ENCODE measurements around the gene COX6B2.
A peak's percentile ranks its signal among the peaks of the same experiment; 100 is the strongest.
"Not testable (repeated sequence)": the region's sequence is repeated elsewhere in the genome, so short reads cannot be mapped to it uniquely, and the experiment has no call there.

Gene COX6B2

GRCh38 chr19:55341171-55341588, 13.3 kb downstream of the COX6B2 start:
- no peak for DNase-seq

DNA sequence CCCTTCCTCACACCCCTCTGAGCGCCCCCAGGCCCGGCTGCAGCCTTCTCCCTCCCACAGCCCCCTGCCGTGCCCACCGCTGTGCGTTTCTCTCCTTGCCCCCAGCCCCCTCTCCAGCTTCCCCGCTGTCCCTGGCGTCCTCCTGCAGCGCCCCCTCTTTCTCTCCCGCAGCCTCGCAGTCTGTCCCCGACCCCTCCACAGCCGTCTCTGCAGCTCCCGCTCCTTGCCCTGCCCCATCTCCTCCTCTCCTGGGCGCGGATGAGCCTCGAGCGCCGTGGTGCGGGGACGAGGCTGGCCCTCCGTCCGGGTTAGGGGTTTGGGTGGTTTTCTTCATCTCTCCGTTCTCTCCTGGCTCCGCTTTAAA, 13.8 kb downstream of the COX6B2 start:
- no peak for DNase-seq

GRCh38 chr19:55339889-55340783, 14.4 kb downstream of the COX6B2 start:
- DNase-seq = no peak

- peak; percentile 99 for DNase-seq
These were observed 15.2 kb downstream of the COX6B2 start, which contains the start of gene KMT5C for GRCh38 chr19:55339105-55339888. TSS of gene KMT5C (plus strand) at chr19:55339876. CDS start at chr19:55341937, 2,061 bp downstream.

- DNase-seq = no peak
These were observed 18.4 kb downstream of the COX6B2 start for GRCh38 chr19:55336101-55336500.

GRCh38 chr19:55333870-55334269, 20.6 kb downstream of the COX6B2 start:
- DNase-seq = no peak

DNA sequence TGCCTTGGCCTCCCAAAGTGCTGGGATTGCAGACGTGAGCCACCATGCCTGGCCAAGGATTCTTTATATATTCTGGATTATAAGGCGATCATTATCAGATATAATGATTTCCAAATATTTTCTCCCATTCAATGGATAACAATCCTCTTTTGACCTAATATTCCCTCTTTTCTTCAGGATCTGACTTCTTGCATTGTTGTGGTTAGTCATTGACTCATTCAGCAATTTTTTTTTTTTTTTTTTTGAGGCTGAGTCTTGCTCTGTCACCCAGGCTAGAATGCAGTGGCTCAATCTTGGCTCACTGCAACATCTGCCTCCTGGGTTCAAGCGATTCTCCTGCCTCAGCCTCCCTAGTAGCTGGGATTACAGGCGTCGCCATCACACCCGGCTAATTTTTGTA, 24.7 kb downstream of the COX6B2 start:
- not testable (repeated sequence) for DNase-seq

DNA sequence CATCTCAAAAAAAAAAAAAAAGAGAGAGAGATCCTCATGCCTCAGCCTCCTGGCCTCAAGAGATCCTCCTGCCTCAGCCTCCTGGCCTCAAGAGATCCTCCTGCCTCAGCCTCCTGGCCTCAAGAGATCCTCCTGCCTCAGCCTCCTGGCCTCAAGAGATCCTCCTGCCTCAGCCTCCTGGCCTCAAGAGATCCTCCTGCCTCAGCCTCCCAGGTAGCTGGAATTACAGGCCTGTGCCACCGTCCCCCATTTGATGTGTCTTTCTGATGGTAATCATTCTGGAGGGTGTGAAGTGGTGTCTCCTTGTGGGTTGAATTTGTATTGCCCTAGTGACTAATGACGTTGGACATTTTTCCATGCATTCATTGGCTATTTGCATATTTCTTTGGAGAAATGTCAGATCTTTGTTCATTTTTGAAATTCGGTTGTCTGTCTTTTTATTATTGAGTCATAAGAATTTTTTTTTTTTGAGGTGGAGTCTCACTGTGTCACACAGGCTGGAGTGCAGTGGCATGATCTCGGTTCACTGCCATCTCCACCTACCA, 25.7 kb downstream of the COX6B2 start:
- DNase-seq = not testable (repeated sequence)

- no peak for DNase-seq
These were observed 29.3 kb downstream of the COX6B2 start, which contains the start of gene TMEM150B for GRCh38 chr19:55325172-55325571. TSS of gene TMEM150B (minus strand) at chr19:55325341. CDS start at chr19:55321036, 4,305 bp downstream.

DNA sequence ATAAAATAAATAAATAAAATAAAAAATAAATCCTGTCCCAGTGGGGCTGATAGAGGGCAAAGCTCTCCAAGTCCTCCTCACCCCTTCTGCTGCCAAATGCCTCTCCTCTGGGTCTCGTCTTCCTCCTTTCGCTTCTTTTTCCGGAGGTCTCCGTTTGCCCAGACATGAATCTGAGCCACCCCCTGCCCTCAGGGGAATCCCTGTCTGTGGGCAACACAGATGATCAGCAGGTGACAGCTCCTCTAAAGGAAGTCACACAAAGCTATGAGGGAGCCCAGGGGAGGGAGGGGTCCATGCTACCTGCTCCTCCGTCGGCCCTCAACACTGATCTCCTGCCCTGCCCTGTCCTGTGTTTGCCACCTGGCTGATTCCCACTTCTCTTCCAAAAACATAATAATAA, 29.9 kb downstream of the COX6B2 start:
- no peak for DNase-seq

DNA sequence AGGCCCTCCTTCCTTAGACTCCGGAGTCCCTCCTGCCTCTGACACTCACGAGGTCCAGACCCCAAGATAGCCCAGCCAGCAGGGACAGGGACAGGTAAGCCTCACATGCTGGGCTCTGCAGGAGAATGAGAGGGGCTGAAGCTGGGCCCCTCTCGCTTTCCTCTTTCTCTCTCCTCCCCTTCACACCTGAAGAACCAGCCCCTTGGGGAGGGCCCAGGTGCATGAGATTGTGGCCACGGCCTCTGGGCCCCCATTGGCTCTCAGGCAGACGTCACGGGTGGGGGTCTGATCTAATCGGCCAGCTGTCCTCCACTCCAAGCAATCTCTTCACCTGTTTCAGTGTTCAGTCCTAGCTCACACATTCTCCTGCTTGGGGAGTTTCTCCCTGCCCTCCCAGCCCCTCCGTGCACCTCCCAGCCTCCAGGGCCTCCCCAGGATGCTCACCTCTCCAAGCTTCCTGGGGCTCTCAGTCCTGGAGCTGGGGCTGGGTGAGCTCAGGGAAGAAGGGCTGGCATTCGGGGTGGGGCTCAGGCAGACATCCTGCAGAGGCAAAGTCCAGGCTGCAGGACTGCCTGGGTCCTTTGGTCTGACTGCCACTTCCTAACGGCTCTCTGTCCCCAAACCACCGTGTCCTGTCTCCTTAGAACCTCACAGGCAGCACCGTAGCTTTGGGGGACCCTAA, 32.2 kb downstream of the COX6B2 start:
- no peak for DNase-seq

- no peak for DNase-seq
These were observed 32.9 kb downstream of the COX6B2 start for GRCh38 chr19:55321466-55322137.

DNA sequence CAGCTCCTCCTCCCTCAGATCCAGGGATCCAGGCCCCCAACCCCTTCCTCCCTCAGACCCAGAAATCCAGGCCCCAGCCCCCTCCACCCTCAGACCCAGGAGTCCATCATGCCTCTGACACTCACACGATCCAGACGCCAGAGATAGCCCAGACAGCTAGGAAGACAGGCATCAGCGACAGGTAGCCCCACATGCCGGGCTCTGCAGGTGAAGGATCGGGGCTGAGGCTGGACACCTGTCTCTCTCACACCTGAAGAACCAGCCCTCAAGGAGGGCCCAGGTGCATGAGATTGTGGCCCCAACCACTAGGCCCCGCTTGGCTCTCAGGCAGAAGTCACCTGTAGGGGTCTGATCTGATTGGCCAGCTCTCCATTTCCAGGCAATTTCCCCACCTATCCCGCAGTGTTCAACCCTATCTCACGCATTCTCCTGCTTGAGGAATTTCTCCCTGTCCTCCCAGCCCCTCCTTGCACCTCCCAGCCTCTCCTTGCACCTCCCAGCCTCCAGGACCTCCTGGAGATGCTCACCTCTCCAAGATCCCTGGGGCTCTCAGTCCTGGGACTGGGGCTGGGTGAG, 33.6 kb downstream of the COX6B2 start:
- DNase-seq = no peak

- DNase-seq = no peak
These were observed 34.7 kb downstream of the COX6B2 start for GRCh38 chr19:55319785-55320184.

- DNase-seq = no peak
These were observed 37.9 kb downstream of the COX6B2 start for GRCh38 chr19:55316646-55317045.

GRCh38 chr19:55315956-55316525, 38.5 kb downstream of the COX6B2 start:
- no peak for DNase-seq

DNA sequence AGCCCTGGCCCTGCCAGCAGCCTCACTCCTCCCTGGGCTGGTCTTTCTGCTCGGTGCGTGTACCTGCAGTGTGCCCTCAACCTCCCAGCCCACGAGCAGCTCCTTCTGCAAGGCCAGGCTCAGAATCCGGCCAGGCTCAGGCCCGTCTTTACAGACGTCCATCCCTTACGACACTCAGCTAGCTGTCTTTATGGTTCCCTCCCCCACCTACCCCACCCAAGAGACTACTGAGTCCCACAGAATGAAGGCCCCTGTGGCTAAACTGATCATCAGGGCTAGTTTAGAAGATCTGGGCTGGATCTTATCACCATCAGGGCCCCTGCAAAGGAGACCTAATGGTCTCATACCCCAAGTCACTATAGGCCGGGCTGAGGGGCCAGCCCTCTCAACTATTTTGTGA, 40.1 kb downstream of the COX6B2 start:
- DNase-seq = no peak

- no peak for DNase-seq
These were observed 41.7 kb downstream of the COX6B2 start for GRCh38 chr19:55312621-55313512.

DNA sequence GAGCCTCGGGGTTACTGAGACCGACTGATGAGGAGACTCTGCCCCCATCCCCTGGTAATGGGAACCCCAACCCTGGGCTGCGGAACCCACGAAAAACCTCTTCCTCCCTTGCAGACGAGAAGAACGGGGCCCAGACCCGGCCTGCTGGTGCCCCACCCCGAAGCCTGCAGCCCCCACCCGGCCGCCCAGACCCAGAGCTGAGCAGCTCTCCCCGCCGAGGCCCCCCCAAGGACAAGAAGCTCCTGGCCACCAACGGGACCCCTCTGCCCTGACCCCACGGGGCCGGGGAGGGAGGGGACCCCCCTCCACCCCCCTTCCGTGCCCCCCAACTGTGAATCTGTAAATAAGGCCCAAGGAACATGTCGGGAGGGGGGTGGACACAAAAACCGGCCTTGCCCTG, 42.7 kb downstream of the COX6B2 start:
- no peak for DNase-seq

- DNase-seq = no peak
These were observed 43.1 kb downstream of the COX6B2 start for GRCh38 chr19:55311397-55311796.

DNA sequence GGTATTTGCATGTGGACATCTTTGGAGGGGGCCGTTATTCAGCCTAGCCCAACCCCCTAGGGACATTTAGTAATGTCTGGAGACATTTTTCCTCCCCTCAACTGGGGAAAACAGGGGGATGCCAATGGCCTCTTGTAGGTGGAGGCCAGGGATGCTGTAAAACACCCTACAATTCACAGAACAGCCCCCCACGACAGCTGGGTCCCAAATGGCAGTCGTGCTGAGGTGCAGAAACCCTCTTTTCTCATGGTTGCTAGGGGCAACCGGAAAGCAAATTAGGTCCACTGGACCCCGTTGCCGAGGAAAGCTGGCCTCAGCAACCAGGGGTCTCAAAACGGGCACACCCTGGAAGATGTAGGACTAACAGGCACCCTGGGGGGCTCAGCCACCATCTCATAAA, 44.0 kb downstream of the COX6B2 start:
- DNase-seq = no peak
